DOHH2 (cell line): Measurements from ENCODE around the gene VAT1.

Source experiments
- CTCF ChIP-seq: fragments of 200-600 bp; sonication (generic); IDR thresholded peaks from one replicate; pipeline ENCODE4 v1.5.1; 2014; ENCODE audit warnings: antibody characterized with exemption, mild to moderate bottlenecking, low read depth, low read length; ENCODE audit not compliant: poor library complexity, severe bottlenecking
- EZH2phosphoT487 ChIP-seq: fragments of 200-600 bp; sonication (generic); IDR thresholded peaks from 2 replicates; pipeline ENCODE4 v1.6.1; 2017; ENCODE audit warnings: borderline replicate concordance, mild to moderate bottlenecking, antibody characterized with exemption, low read length, moderate library complexity, mixed read lengths

GRCh38 chr17:43014649-43015542 is 7.3 kb downstream of the VAT1 start:
- TF ChIP-seq CTCF (no peak), EZH2phosphoT487 (no peak)
